Fibroblast of the aortic adventitia (primary cell): Measurements from ENCODE around the gene SEMA3A. TPM values are rescaled to one million over a fixed set of nuclear protein-coding genes. Genes with fewer than 3 reads are reported as not detected.

Experiments
- DNase-seq: peaks from one replicate; pipeline ENCODE4 v3.0.0-alpha.2; 2010; ENCODE audit warnings: low read depth
- H3K4me3 ChIP-seq: 2 replicates; pipeline ENCODE4 v1.5.1; 2011; ENCODE audit warnings: low read depth, mild to moderate bottlenecking, control low read depth, low read length, moderate library complexity
- total RNA-seq: library from RNA; depleted of rRNA; stranded (reverse); fragments of >200 nt; gene quantifications from 2 replicates; pipeline ENCODE4 v1.2.3, GENCODE V29; 2012; ENCODE audit warnings: low replicate concordance
- TF ChIP-seq, protein P1 (sequence below): IDR thresholded peaks from 2 replicates; pipeline ENCODE4 v1.5.1; 2011; ENCODE audit warnings: mild to moderate bottlenecking, low read length, control low read depth, inconsistent platforms; ENCODE audit not compliant: insufficient read depth

SEMA3A gene
- total RNA-seq, 1 donor, result 118 TPM

DNA sequence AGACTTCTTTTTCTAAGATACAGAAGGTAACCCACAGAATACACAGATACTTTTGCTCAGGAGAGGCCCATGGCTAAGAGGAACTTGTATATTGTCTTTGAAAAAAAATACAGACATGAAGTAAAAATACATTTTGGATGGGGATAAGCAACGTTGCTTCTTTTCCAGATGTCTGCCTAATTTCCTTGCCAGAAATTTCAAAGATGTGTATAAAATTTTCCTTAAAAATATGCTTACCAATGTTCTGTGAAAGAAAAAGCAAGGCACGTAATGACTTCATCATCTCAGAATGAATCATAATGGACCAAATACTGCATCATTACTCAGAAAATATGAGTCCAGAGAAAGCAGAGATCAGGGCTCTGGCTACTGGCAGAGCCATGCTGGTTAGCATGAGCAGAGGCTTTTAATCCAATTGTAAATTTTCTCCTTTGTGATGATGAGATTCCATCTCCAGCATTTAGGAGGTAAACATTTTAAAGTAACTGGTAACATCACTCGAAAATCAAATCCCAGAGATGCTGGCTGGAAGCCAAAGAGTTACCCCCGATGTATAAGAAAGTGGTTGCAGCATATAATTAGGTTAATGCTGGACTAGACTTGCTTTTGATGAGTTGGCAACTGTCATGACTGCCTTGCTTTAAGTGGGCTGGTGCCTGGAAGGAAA, 272.5 kb downstream of the SEMA3A start:
- TF ChIP-seq, protein P1, sequence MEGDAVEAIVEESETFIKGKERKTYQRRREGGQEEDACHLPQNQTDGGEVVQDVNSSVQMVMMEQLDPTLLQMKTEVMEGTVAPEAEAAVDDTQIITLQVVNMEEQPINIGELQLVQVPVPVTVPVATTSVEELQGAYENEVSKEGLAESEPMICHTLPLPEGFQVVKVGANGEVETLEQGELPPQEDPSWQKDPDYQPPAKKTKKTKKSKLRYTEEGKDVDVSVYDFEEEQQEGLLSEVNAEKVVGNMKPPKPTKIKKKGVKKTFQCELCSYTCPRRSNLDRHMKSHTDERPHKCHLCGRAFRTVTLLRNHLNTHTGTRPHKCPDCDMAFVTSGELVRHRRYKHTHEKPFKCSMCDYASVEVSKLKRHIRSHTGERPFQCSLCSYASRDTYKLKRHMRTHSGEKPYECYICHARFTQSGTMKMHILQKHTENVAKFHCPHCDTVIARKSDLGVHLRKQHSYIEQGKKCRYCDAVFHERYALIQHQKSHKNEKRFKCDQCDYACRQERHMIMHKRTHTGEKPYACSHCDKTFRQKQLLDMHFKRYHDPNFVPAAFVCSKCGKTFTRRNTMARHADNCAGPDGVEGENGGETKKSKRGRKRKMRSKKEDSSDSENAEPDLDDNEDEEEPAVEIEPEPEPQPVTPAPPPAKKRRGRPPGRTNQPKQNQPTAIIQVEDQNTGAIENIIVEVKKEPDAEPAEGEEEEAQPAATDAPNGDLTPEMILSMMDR, result no peak
- DNase-seq, result peak; percentile 56

GRCh38 chr7:83921271-83921940, 273.2 kb downstream of the SEMA3A start:
- DNase-seq, result peak; percentile 1
- TF ChIP-seq, protein P1, result no peak
- H3K4me3 ChIP-seq, result no peak overlapping the region

More for the DNA sequence above, 272.5 kb downstream of the SEMA3A start:
- H3K4me3 ChIP-seq, result no peak overlapping the region

DNA sequence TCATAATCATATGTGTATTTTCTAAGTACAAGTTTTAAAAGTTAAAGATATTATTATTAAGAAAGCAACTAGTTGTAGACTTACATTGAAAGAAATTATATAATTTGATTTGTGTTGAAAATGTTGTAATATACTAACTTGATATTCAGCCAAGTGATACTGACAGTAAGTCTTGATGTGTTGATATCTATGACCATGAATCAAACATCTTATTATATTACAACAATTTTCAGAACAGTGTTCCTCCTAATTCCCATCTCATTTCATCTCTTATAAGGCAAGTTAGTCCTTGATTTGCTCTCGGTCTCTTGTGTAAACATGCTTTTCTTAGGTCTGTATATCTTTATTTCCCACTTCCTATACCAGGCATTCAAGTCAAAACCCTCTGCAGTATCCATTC, 276.4 kb downstream of the SEMA3A start:
- TF ChIP-seq, protein P1, result no peak
- DNase-seq, result no peak
- no peak overlapping the region for H3K4me3 ChIP-seq

GRCh38 chr7:83913174-83913573, 281.4 kb downstream of the SEMA3A start:
- DNase-seq, result no peak
- no peak overlapping the region for H3K4me3 ChIP-seq
- TF ChIP-seq, protein P1, result no peak

- TF ChIP-seq, protein P1, result no peak
- DNase-seq, result no peak
- H3K4me3 ChIP-seq, result no peak overlapping the region
Measured at GRCh38 chr7:83908526-83908925, 286.1 kb downstream of the SEMA3A start.
